OCI-LY3 (cell line): ENCODE measurements around the gene LUZP2.

Source experiments
- EZH2phosphoT487 ChIP-seq: fragments of 200-600 bp; shearing (Covaris generic); IDR thresholded peaks from 2 replicates; pipeline ENCODE4 v1.6.1; 2018; ENCODE audit warnings: antibody characterized with exemption, mixed run types, low read depth
- TF ChIP-seq, protein P1 (sequence below): fragments of 200-600, 300-600 bp; sonication (generic); IDR thresholded peaks from 2 replicates; pipeline ENCODE4 v1.5.1; 2014; ENCODE audit warnings: antibody characterized with exemption, low read length, low read depth

DNA sequence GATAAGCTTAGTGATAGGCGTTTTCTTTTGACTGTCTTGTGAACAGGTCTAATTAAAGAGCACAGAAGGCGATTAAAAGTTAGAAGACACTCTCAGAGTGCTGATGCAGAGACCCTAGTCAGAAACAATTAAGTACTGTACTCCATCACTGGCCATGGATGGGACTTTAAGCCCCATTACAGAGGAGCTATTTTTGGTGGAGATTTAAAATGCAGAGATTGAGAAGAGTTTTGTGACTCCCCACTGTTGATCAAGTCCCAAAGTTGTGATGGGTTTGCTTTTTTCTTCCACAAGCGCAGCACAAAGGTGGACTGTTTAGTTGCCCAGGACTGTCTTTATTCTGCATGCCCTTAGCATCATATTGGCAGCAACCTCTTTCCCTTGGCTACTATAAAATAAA lies 978 bp downstream of the LUZP2 start:
- TF ChIP-seq, protein P1, sequence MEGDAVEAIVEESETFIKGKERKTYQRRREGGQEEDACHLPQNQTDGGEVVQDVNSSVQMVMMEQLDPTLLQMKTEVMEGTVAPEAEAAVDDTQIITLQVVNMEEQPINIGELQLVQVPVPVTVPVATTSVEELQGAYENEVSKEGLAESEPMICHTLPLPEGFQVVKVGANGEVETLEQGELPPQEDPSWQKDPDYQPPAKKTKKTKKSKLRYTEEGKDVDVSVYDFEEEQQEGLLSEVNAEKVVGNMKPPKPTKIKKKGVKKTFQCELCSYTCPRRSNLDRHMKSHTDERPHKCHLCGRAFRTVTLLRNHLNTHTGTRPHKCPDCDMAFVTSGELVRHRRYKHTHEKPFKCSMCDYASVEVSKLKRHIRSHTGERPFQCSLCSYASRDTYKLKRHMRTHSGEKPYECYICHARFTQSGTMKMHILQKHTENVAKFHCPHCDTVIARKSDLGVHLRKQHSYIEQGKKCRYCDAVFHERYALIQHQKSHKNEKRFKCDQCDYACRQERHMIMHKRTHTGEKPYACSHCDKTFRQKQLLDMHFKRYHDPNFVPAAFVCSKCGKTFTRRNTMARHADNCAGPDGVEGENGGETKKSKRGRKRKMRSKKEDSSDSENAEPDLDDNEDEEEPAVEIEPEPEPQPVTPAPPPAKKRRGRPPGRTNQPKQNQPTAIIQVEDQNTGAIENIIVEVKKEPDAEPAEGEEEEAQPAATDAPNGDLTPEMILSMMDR = no peak
- TF ChIP-seq EZH2phosphoT487 = no peak
